HG02763 (cell line): ENCODE results near the gene ZBED4.
A peak's percentile ranks its signal among the peaks of the same experiment; 100 is the strongest.

Experiments used
- ATAC-seq: cut with Tn5 transposase; IDR thresholded peaks from one replicate; pipeline ENCODE4 v1.9.1; 2021; ENCODE audit warnings: mild to moderate bottlenecking, moderate library complexity; ENCODE audit not compliant: unreplicated experiment

ZBED4 gene

DNA sequence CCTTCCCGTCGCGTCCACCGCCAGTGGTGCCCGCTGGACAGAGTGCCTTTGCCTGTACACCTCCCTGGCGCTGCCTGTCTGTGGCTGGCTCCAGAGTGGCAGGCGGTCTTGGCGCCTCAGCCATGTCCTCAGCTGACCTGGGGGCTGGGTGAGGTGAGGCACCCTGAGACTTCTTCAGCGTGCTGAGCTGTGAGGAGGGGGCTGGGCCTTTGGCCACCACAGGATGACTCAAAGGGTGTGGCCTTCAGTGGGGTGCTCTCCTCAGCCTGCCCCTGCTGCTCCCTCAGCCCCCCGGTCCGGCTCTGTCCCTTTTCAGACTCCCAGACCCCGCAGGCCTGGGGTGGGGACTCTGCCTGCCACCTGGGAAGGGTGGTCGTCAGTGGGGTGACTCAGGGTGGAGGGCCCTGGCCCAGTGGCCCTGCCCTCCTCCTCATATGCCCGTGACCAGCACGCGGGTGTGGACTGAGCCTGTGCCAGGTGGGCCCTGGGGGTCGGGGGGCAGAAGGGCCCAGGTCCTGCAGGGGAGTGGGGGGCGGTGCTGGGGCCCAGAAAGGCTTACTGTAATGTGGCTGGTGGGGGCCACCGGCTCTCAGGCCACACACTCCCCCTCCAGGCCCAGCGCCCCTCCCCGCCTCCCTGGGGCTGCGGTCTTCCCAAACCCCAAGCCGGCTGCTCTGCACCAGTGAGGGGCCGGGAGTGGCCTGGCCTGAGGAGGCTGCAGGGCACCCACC is 80.7 kb downstream of the ZBED4 start:
- ATAC-seq = no peak

DNA sequence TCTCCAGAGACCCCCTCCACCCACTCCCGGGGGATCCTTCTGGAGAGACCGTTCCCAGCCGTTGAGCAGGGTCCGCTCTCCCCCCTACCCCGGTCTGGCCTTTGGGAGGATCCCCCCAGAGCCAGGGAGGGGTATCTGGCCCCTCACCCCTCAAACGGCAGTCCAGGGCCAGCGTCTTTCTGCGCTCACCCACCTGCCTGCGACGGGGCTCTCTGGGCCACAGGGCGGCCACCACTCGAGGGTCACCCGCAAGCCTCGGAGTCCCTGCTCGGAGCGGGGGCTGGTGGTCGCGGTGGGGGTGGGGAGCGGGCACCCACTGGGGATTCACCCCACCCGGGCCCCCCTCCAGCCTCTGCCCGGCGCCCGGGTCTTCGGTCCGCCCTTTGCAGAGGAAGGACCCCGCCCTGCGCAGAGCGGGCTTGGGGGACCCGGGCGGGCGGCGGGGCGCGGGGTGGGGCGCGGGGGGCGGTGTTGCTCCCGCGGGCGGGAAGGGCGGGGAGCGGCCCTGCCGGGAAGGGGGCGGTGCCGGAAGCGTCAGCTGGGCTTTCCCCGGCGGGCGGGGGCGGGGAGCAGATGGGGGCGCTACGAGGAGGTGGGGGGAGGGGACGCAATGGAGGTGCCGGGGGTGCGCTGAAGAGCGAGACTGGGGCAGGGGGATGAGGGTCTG is 81.4 kb downstream of the ZBED4 start:
- no peak for ATAC-seq

GRCh38 chr22:49935561-49935960 is 81.9 kb downstream of the ZBED4 start:
- ATAC-seq = no peak

DNA sequence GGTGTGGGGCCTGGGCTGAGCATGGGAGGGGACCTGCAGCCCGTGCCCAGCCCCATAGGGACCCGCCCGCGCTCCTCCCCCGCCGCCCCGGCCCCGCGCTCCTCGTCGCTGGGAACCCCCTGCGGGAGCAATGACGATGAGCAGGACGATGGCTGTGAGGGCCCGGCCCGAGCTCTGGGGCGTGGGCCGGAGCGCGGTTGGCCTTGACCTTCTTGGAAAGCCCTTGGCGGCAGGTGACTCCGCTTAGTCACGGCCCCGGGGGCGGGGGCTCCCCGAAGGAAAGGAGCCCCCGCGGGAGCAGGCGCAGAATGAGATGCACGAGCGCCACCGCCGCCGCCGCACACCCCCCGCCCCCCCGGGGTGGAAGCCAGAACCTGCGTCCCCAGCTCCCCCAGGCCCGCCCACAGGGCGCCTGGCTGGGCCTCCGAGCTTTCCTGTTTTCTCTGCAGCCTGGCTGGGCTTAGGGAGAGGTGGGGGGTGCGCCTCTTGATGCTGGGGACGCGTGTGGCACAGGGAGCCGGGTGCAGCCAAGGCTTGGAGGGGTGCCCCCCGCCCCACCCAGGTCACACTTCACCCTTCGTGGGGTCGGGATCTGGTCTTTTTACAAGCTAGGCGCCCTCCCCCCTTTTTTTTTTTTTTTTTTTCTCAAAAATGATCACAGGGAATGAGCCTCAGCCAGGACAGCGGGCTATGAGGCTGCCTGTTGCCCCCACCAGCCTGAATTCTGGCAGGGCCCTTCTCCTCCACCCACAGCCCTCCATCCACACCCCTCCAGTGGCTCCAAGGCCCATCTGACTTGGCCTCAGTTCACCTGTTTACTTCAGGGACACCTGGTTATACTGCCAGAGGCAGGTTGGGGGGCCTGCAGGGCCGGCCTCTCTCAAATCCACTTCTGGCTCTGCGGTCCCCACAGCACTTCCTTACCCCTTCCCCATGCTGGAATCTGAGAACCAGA is 82.7 kb downstream of the ZBED4 start:
- peak; percentile 68 for ATAC-seq

- ATAC-seq = no peak
Measured at GRCh38 chr22:49936973-49937757, 83.5 kb downstream of the ZBED4 start.

DNA sequence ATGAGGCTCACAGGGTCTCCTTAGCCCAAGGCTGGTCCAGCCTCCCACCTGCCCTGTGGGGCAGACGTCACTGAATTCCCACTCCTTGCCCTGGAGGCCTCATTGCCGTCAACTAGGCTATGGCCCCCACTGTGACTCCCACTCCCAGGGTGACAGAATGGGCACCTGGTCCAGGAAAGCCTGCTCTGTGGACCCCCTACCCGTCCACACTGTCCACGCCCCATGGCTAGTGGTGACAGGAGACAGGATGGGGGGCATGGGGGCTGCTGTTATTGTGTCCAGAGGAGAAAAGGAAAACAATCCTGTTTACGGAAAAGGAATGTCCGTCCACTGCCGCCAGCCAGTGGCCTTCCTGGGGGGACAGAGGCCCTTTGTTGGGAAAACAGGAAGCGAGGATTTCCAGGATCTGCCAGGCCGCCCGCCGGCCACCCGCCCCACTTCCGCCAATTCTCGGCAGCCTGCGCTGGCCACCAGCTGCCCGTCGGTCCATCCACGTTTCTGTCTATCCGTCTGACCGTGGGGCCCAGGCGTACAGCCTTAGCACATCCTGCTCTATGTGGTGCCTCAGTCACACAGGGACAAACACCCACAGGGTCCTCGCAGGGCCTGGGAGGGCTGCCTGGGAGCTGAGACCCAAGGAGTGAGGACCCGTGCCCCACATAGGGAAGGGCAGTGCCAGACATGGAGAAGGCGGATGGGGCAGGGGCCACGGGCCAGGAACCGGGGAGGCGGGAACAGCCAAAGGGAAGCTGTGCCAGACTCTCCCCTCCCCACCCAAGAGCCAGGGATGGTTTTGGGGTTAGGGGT is 84.3 kb downstream of the ZBED4 start:
- ATAC-seq = no peak

DNA sequence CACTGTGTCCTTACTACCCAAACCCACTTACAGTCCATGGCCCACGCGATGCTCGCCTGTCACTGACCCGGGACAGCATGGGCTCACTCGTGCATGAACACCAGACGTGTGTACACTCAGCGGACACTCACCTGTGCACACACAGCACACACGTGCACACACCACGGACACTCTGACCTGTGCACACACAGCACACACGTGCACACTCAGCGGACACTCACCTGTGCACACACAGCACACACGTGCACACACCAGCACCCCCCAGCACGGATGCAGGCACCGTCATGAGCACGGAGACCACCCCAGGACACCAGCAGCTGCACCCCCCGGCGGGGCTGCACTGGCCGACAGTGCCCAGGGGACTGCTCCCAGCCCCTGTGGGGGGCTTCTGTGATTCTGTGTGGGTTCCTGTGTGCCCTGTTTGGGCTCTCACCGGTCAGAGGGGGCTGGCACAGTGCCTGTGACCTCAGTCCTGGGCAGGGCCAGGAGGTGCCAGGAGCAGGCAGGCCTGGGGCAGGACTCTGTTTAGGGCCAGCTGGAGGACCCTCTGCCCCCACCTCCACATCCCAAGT is 85.0 kb downstream of the ZBED4 start:
- no peak for ATAC-seq
